ENCODE data around the gene EN1. TPM values are rescaled to one million over a fixed set of nuclear protein-coding genes. Genes with fewer than 3 reads are reported as not detected.

The EN1 gene
- total RNA-seq, 1 experiment from 2014 or later: 0.26 TPM

DNA sequence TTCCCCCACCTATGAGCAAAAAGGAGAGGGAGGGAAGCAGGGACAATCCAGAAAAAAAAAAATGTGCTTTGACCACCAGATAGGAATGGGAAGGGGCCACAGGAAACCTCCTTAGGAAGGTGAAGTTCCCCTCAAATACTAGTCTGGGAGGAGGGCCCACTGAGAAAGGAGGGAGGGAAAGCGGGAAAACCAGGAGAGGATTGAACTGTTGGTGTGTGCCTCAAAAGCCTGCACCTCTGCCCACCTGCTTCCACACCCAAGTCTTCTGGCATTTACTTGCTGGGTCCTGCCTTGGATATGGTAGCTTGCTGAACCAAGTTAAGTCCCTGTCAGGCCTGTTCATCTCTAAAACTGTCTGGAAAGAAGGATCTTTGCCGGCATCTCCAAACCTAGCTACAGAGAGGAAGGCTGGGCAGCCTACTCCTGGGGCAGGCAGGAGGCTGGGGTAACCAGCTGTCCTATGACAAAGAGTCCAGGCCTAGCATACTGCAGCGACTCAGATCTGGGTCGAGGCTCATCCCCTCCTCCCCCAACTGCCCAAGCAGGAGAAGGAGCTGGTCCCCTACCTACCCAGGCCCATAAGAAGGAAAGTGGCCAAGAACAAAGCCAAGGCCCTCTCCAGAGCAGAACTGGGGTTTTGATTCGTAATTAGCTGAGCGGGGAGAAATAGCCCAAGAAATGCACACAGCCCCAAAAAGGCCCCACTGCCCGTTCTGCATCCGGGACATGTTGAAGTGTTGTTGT lies 3.0 kb downstream of the EN1 start:
- DNase-seq (ENCODE audit: low read depth, low spot score): no peak
- no peak overlapping the region for H3K27ac ChIP-seq (ENCODE audit: low read length)
- BruUV-seq (replicated peaks): no TSS peak
- ATAC-seq: no peak
- H3K27me3 ChIP-seq (ENCODE audit: control insufficient read depth, insufficient read depth, low read length): peaks cover 9% of the 10 kb centered on the region; the same call in 1 of the 2 replicates
- H3K9me3 ChIP-seq (ENCODE audit: control insufficient read depth, insufficient read depth, low read depth, low read length): no peaks in the 10 kb centered on the region
- in situ Hi-C loops (cut with HindIII; ENCODE audit: low pct_unique_long_range_greater_than_20kb, low sequenced_read_pairs) (no loop called here), intact Hi-C loops (cut with micrococcal nuclease; ENCODE audit: unreplicated experiment) (no loop called here)
- CTCF ChIA-PET: no interaction called here
- TF ChIP-seq POLR2AphosphoS5 (IDR thresholded peaks at IDR 0.05; ENCODE audit: low read depth, low read length): no peak
- no peak for TF ChIP-seq TCF7L2 (IDR thresholded peaks at IDR 0.05; ENCODE audit: low read depth, low read length)
- TF ChIP-seq, protein P1, sequence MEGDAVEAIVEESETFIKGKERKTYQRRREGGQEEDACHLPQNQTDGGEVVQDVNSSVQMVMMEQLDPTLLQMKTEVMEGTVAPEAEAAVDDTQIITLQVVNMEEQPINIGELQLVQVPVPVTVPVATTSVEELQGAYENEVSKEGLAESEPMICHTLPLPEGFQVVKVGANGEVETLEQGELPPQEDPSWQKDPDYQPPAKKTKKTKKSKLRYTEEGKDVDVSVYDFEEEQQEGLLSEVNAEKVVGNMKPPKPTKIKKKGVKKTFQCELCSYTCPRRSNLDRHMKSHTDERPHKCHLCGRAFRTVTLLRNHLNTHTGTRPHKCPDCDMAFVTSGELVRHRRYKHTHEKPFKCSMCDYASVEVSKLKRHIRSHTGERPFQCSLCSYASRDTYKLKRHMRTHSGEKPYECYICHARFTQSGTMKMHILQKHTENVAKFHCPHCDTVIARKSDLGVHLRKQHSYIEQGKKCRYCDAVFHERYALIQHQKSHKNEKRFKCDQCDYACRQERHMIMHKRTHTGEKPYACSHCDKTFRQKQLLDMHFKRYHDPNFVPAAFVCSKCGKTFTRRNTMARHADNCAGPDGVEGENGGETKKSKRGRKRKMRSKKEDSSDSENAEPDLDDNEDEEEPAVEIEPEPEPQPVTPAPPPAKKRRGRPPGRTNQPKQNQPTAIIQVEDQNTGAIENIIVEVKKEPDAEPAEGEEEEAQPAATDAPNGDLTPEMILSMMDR (IDR thresholded peaks at IDR 0.05): no peak
- no peak for TF ChIP-seq SIN3A (IDR thresholded peaks at IDR 0.05; ENCODE audit: borderline replicate concordance, insufficient read depth, low read depth, low read length)
- TF ChIP-seq, protein P2, sequence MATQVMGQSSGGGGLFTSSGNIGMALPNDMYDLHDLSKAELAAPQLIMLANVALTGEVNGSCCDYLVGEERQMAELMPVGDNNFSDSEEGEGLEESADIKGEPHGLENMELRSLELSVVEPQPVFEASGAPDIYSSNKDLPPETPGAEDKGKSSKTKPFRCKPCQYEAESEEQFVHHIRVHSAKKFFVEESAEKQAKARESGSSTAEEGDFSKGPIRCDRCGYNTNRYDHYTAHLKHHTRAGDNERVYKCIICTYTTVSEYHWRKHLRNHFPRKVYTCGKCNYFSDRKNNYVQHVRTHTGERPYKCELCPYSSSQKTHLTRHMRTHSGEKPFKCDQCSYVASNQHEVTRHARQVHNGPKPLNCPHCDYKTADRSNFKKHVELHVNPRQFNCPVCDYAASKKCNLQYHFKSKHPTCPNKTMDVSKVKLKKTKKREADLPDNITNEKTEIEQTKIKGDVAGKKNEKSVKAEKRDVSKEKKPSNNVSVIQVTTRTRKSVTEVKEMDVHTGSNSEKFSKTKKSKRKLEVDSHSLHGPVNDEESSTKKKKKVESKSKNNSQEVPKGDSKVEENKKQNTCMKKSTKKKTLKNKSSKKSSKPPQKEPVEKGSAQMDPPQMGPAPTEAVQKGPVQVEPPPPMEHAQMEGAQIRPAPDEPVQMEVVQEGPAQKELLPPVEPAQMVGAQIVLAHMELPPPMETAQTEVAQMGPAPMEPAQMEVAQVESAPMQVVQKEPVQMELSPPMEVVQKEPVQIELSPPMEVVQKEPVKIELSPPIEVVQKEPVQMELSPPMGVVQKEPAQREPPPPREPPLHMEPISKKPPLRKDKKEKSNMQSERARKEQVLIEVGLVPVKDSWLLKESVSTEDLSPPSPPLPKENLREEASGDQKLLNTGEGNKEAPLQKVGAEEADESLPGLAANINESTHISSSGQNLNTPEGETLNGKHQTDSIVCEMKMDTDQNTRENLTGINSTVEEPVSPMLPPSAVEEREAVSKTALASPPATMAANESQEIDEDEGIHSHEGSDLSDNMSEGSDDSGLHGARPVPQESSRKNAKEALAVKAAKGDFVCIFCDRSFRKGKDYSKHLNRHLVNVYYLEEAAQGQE (IDR thresholded peaks at IDR 0.05; ENCODE audit: insufficient read depth in 1 of 2, low read depth in 2 of 2, low read length in 1 of 2): no peak
- POLR2A ChIA-PET: interaction anchor here (0.7 kb wide), 1 partner anchor 539 kb away, joined by 3 read pairs; no protein-coding TSS in a partner anchor
- no peak overlapping the region for H3K4me3 ChIP-seq (ENCODE audit: low read depth in 2 of 2, low read length in 2 of 2)
- no peaks in the 10 kb centered on the region; the same call in 1 of the 2 replicates for H3K4me1 ChIP-seq (ENCODE audit: control insufficient read depth, insufficient read depth, low read length)
- H3K36me3 ChIP-seq (ENCODE audit: control insufficient read depth, insufficient read depth, low read length): no peaks in the 10 kb centered on the region

DNA sequence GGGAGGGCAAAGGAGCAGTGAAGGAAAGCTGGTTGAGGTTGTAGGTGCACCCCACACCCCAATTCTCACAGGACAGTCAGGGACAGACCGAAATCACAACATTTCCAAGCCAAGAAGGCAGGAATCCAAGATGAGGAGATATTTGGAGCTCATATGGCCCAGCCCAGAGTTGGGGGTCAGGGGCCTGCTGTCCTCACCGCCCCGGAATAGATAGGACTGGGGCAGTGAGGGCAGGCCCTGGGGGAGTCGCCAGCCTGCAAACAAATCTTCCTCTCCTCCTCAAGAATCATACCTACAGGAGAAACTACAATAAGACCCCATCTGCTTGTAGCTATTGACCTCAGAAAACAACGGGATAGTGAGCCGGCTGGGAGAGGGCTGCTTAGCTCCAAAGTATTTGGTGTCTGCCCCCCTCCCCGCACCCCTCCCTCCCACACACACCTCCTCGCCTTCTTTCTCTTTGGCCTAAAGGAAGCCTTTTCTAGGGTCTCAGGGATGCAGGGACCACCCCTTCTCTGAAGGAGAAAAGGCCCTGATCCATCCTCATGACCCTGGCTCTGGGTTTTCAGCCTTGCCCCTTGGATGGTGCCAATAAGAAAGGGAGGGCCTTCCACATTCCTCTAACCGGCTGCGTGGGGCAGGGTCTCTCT lies 3.8 kb downstream of the EN1 start:
- BruUV-seq (replicated peaks): no TSS peak
- ATAC-seq (no peak), DNase-seq (ENCODE audit: low read depth, low spot score) (no peak)
- intact Hi-C loops (cut with micrococcal nuclease; ENCODE audit: unreplicated experiment): no loop called here
- TF ChIP-seq, protein P2 (IDR thresholded peaks at IDR 0.05; ENCODE audit: insufficient read depth in 1 of 2, low read depth in 2 of 2, low read length in 1 of 2): no peak
- no peak for TF ChIP-seq POLR2AphosphoS5 (IDR thresholded peaks at IDR 0.05; ENCODE audit: low read depth, low read length)
- no peak for TF ChIP-seq TCF7L2 (IDR thresholded peaks at IDR 0.05; ENCODE audit: low read depth, low read length)
- TF ChIP-seq SIN3A (IDR thresholded peaks at IDR 0.05; ENCODE audit: borderline replicate concordance, insufficient read depth, low read depth, low read length): no peak
- TF ChIP-seq, protein P1 (IDR thresholded peaks at IDR 0.05): no peak
- no peaks in the 10 kb centered on the region for H3K36me3 ChIP-seq (ENCODE audit: control insufficient read depth, insufficient read depth, low read length)
- no peaks in the 10 kb centered on the region for H3K9me3 ChIP-seq (ENCODE audit: control insufficient read depth, insufficient read depth, low read depth, low read length)
- POLR2A ChIA-PET: no interaction called here
- H3K4me3 ChIP-seq (ENCODE audit: low read depth in 2 of 2, low read length in 2 of 2): no peak overlapping the region
- H3K27me3 ChIP-seq (ENCODE audit: control insufficient read depth, insufficient read depth, low read length): peaks cover 7% of the 10 kb centered on the region; the same call in 1 of the 2 replicates
- H3K4me1 ChIP-seq (ENCODE audit: control insufficient read depth, insufficient read depth, low read length): no peaks in the 10 kb centered on the region; the same call in 1 of the 2 replicates
- in situ Hi-C loops (cut with HindIII; ENCODE audit: low pct_unique_long_range_greater_than_20kb, low sequenced_read_pairs): no loop called here
- H3K27ac ChIP-seq (ENCODE audit: low read length): no peak overlapping the region
- CTCF ChIA-PET: no interaction called here

All from Panc1 (cell line).